DND-41 (cell line): Measurements from ENCODE around the gene TIMP1.

Experiments
- CTCF ChIP-seq: IDR thresholded peaks from 2 replicates; pipeline ENCODE4 v1.5.1; 2012; ENCODE audit warnings: borderline replicate concordance, low read length, moderate library complexity, mild to moderate bottlenecking; ENCODE audit not compliant: poor library complexity, severe bottlenecking; ENCODE audit errors: extremely low read depth
- EZH2 ChIP-seq: IDR thresholded peaks from 3 replicates; pipeline ENCODE4 v1.6.1; 2012; ENCODE audit warnings: borderline replicate concordance, low read depth, mild to moderate bottlenecking, moderate library complexity, low read length, inconsistent platforms; ENCODE audit not compliant: severe bottlenecking

- peak; percentile 14 for TF ChIP-seq CTCF
- TF ChIP-seq EZH2: no peak
Measured at GRCh38 chrX:47540754-47541538, 41.3 kb upstream of the TIMP1 start.
